Measurements from ENCODE around the gene NUP153.
"Not testable (repeated sequence)": the region's sequence is repeated elsewhere in the genome, so short reads cannot be mapped to it uniquely, and the experiment has no call there.

The NUP153 gene

GRCh38 chr6:17583811-17584210 is 122.9 kb downstream of the NUP153 start:
- ChIA-PET POLR2A (no interaction called here), CTCF (interaction anchor here (0.5 to 3.2 kb wide), 21 partner anchors 12 to 434 kb away, joined by 3 to 34 read pairs (median 4); partner anchors contain the start of gene FAM8A1)
- no peak for TF ChIP-seq CTCF (IDR thresholded peaks at IDR 0.05; ENCODE audit: control extremely low read depth, extremely low read depth, low read depth, missing control alignments)
- no peak for DNase-seq (ENCODE audit: extremely low spot score)

- DNase-seq (ENCODE audit: extremely low spot score); POLR2A ChIA-PET: not testable (repeated sequence)
- CTCF ChIA-PET = interaction anchor here (1.6 to 2.2 kb wide), 4 partner anchors 9 to 425 kb away, joined by 4 to 7 read pairs (median 6); no protein-coding TSS in a partner anchor
These were observed 125.4 kb downstream of the NUP153 start for GRCh38 chr6:17581282-17581681.

GRCh38 chr6:17580518-17581048 is 126.1 kb downstream of the NUP153 start:
- no peak for TF ChIP-seq CTCF (IDR thresholded peaks at IDR 0.05; ENCODE audit: control extremely low read depth, extremely low read depth, low read depth, missing control alignments)
- DNase-seq (ENCODE audit: extremely low spot score) = peak; percentile 37
- POLR2A ChIA-PET = no interaction called here
- CTCF ChIA-PET = interaction anchor here (1.6 to 2.2 kb wide), 4 partner anchors 10 to 424 kb away, joined by 4 to 7 read pairs (median 6); no protein-coding TSS in a partner anchor

- CTCF ChIA-PET = interaction anchor here (0.9 kb wide), 1 partner anchor 13 kb away, joined by 3 read pairs; no protein-coding TSS in a partner anchor
- DNase-seq (ENCODE audit: extremely low spot score) = no peak
- POLR2A ChIA-PET = no interaction called here
- no peak for TF ChIP-seq CTCF (IDR thresholded peaks at IDR 0.05; ENCODE audit: control extremely low read depth, extremely low read depth, low read depth, missing control alignments)
These were observed 129.7 kb downstream of the NUP153 start for GRCh38 chr6:17577059-17577458.

GRCh38 chr6:17574866-17575560 is 131.7 kb downstream of the NUP153 start:
- ChIA-PET POLR2A (no interaction called here), CTCF (no interaction called here)
- DNase-seq (ENCODE audit: extremely low spot score) = no peak
- no peak for TF ChIP-seq CTCF (IDR thresholded peaks at IDR 0.05; ENCODE audit: control extremely low read depth, extremely low read depth, low read depth, missing control alignments)

- ChIA-PET POLR2A (no interaction called here), CTCF (no interaction called here)
- TF ChIP-seq CTCF (IDR thresholded peaks at IDR 0.05; ENCODE audit: control extremely low read depth, extremely low read depth, low read depth, missing control alignments) = no peak
- no peak for DNase-seq (ENCODE audit: extremely low spot score)
These were observed 141.3 kb downstream of the NUP153 start for GRCh38 chr6:17565399-17565798.
